Neural cell (in vitro differentiated cells): Measurements from ENCODE around the gene GRID1. TPM values are rescaled to one million over a fixed set of nuclear protein-coding genes. Genes with fewer than 3 reads are reported as not detected.

ENCODE experiments used
- H2AFZ ChIP-seq: fragments of 200-600, 300-800 bp; sonication (generic), shearing (Covaris generic); 2 replicates; pipeline ENCODE4 v1.6.0; 2014; ENCODE audit warnings: low read depth, mild to moderate bottlenecking, antibody characterized with exemption, low read length, moderate library complexity
- H3F3A ChIP-seq: fragments of 200-600 bp; shearing (Covaris generic); 2 replicates; pipeline ENCODE4 v1.6.1; 2016; ENCODE audit warnings: mild to moderate bottlenecking, moderate library complexity, mixed read lengths, antibody characterized with exemption, low read length; ENCODE audit not compliant: insufficient read depth, poor library complexity, severe bottlenecking
- H3K27ac ChIP-seq: fragments of 200-600, 300-800 bp; sonication (generic), shearing (Covaris generic); 2 replicates; pipeline ENCODE4 v1.5.1; 2014; ENCODE audit warnings: mild to moderate bottlenecking, low read length, moderate library complexity
- H3K27me3 ChIP-seq: fragments of 300-800, 200-600 bp; sonication (generic), shearing (Covaris generic); 2 replicates; pipeline ENCODE4 v1.6.0; 2014; ENCODE audit warnings: mild to moderate bottlenecking, low read depth, low read length, moderate library complexity; ENCODE audit not compliant: insufficient read depth
- H3K36me3 ChIP-seq: fragments of 300-800, 200-600 bp; sonication (generic), shearing (Covaris generic); 2 replicates; pipeline ENCODE4 v1.5.1; 2014; ENCODE audit warnings: mild to moderate bottlenecking, antibody characterized with exemption, low read length, moderate library complexity; ENCODE audit not compliant: insufficient read depth
- H3K4me2 ChIP-seq: fragments of 300-800, 200-600 bp; sonication (generic), shearing (Covaris generic); 2 replicates; pipeline ENCODE4 v1.6.0; 2014; ENCODE audit warnings: mild to moderate bottlenecking, low read length
- H3K4me3 ChIP-seq: fragments of 300-800, 200-600 bp; sonication (generic), shearing (Covaris generic); 2 replicates; pipeline ENCODE4 v1.5.1; 2014; ENCODE audit warnings: mild to moderate bottlenecking, low read length, moderate library complexity
- H3K79me2 ChIP-seq: fragments of 200-600 bp; shearing (Covaris generic); replicated peaks from 2 replicates; pipeline ENCODE4 v1.6.0; 2014; ENCODE audit warnings: mild to moderate bottlenecking, low read length, moderate library complexity; ENCODE audit not compliant: insufficient read depth
- H3K9ac ChIP-seq: fragments of 300-800, 200-600 bp; sonication (generic), shearing (Covaris generic); 2 replicates; pipeline ENCODE4 v1.6.1; 2016; ENCODE audit warnings: mild to moderate bottlenecking, low read length, mixed read lengths
- H3K9me2 ChIP-seq: fragments of 200-600 bp; shearing (Covaris generic); 2 replicates; pipeline ENCODE4 v1.6.1; 2016; ENCODE audit warnings: mild to moderate bottlenecking, low read length, mixed read lengths; ENCODE audit not compliant: insufficient read depth
- H3K9me3 ChIP-seq: fragments of 200-600, 300-800 bp; sonication (generic), shearing (Covaris generic); 2 replicates; pipeline ENCODE4 v1.6.1; 2016; ENCODE audit warnings: mild to moderate bottlenecking, mixed run types, low read length, moderate library complexity, mixed read lengths
- H4K20me1 ChIP-seq: fragments of 200-600 bp; shearing (Covaris generic); 2 replicates; pipeline ENCODE4 v1.6.1; 2016; ENCODE audit warnings: mild to moderate bottlenecking, mixed run types; ENCODE audit not compliant: insufficient read depth
- EP300 ChIP-seq: fragments of 450-650 bp; conservative IDR thresholded peaks from 2 replicates; pipeline ENCODE4 v1.6.1; 2014; ENCODE audit warnings: antibody characterized with exemption, mild to moderate bottlenecking, moderate library complexity; ENCODE audit not compliant: poor library complexity, severe bottlenecking
- EZH2 ChIP-seq: fragments of 200-600, 300-800 bp; shearing (Covaris generic), sonication (generic); IDR thresholded peaks from 2 replicates; pipeline ENCODE4 v1.6.1; 2014; ENCODE audit warnings: antibody characterized with exemption, low read length, borderline replicate concordance, mild to moderate bottlenecking; ENCODE audit not compliant: insufficient read depth, poor library complexity, severe bottlenecking
- MXI1 ChIP-seq: fragments of 450-650 bp; conservative IDR thresholded peaks from 2 replicates; pipeline ENCODE4 v1.6.1; 2014; ENCODE audit warnings: antibody characterized with exemption, mild to moderate bottlenecking; ENCODE audit not compliant: poor library complexity, severe bottlenecking
- POLR2AphosphoS5 ChIP-seq: IDR thresholded peaks from 2 replicates; pipeline ENCODE4 v1.6.1; 2012
- RAD21 ChIP-seq: fragments of 450-650 bp; conservative IDR thresholded peaks from 2 replicates; pipeline ENCODE4 v1.6.1; 2014; ENCODE audit warnings: antibody characterized with exemption, mild to moderate bottlenecking, moderate library complexity
- SMC3 ChIP-seq: fragments of 450-650 bp; conservative IDR thresholded peaks from 2 replicates; pipeline ENCODE4 v1.6.1; 2014; ENCODE audit warnings: antibody characterized with exemption, mild to moderate bottlenecking, moderate library complexity; ENCODE audit not compliant: poor library complexity
- TAF1 ChIP-seq: IDR thresholded peaks from 2 replicates; pipeline ENCODE4 v1.6.1; 2012; ENCODE audit warnings: low read depth
- polyA plus RNA-seq: library from polyadenylated mRNA; depleted of rRNA; stranded (reverse); fragments of >200 nt; gene quantifications from 2 replicates; pipeline ENCODE4 v1.2.3, GENCODE V29; 2014
- TF ChIP-seq, protein P1 (sequence below): IDR thresholded peaks from 2 replicates; pipeline ENCODE4 v1.6.1; 2012; ENCODE audit warnings: borderline replicate concordance
- TF ChIP-seq, protein P2 (sequence below): fragments of 450-650 bp; IDR thresholded peaks from 2 replicates; pipeline ENCODE4 v1.5.1; 2014; ENCODE audit warnings: antibody characterized with exemption, mild to moderate bottlenecking, moderate library complexity; ENCODE audit not compliant: poor library complexity, severe bottlenecking

GRID1 gene
- polyA plus RNA-seq, 1 donor from 2014 or later = 7.3 TPM

DNA sequence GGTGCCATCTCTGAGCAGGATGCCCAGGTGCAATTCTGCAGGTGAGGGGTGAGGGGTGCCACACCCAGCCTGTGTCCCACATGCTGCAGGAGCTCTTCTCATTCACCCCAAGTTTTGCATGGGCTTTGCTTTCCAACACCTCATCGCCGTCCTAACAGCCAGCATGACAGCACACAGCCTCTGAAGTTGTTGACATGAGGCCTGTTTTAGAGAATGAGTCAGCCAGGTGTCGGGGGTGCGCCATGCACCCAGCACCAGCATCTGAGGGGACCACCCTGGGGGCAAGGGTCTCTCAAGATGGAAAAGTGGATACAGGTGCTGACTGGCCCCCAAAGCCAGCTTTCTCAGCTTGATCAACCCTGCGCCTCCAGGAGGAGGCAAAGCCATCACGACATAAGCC, 146.0 kb downstream of the GRID1 start:
- no peak overlapping the region for H2AFZ ChIP-seq

DNA sequence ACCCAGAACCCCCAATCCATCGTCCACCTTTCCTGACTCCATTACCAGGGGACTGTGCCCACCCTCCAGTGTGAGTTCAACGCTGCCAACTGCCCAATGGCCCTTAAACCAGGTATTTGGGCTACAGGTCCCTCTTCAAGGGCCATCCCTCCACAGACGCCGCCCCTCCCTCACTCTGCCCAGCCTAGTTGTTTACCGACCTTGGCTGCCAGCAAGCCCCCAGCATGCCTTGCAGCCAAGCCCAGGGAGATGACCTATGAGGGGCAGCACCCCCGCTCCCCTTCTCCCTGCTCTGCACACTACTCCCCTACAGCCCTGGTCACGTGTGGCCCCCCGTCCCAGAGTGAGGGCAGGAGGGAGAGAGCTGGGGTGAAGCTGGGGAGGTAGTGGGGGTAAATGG, 147.3 kb downstream of the GRID1 start:
- H3K9me2 ChIP-seq = no peaks in the 10 kb centered on the region
- H3K9ac ChIP-seq = no peak overlapping the region
- no peaks in the 10 kb centered on the region for H3F3A ChIP-seq
- H3K4me3 ChIP-seq = no peak overlapping the region
- H3K4me2 ChIP-seq = no peak overlapping the region
- no peaks in the 10 kb centered on the region for H3K36me3 ChIP-seq
- H3K27me3 ChIP-seq = no peaks in the 10 kb centered on the region
- TF ChIP-seq POLR2AphosphoS5 (no peak), SMC3 (no peak), MXI1 (no peak), TAF1 (no peak), EZH2 (no peak), EP300 (no peak), RAD21 (no peak)
- TF ChIP-seq, protein P1, sequence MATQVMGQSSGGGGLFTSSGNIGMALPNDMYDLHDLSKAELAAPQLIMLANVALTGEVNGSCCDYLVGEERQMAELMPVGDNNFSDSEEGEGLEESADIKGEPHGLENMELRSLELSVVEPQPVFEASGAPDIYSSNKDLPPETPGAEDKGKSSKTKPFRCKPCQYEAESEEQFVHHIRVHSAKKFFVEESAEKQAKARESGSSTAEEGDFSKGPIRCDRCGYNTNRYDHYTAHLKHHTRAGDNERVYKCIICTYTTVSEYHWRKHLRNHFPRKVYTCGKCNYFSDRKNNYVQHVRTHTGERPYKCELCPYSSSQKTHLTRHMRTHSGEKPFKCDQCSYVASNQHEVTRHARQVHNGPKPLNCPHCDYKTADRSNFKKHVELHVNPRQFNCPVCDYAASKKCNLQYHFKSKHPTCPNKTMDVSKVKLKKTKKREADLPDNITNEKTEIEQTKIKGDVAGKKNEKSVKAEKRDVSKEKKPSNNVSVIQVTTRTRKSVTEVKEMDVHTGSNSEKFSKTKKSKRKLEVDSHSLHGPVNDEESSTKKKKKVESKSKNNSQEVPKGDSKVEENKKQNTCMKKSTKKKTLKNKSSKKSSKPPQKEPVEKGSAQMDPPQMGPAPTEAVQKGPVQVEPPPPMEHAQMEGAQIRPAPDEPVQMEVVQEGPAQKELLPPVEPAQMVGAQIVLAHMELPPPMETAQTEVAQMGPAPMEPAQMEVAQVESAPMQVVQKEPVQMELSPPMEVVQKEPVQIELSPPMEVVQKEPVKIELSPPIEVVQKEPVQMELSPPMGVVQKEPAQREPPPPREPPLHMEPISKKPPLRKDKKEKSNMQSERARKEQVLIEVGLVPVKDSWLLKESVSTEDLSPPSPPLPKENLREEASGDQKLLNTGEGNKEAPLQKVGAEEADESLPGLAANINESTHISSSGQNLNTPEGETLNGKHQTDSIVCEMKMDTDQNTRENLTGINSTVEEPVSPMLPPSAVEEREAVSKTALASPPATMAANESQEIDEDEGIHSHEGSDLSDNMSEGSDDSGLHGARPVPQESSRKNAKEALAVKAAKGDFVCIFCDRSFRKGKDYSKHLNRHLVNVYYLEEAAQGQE = no peak
- TF ChIP-seq, protein P2, sequence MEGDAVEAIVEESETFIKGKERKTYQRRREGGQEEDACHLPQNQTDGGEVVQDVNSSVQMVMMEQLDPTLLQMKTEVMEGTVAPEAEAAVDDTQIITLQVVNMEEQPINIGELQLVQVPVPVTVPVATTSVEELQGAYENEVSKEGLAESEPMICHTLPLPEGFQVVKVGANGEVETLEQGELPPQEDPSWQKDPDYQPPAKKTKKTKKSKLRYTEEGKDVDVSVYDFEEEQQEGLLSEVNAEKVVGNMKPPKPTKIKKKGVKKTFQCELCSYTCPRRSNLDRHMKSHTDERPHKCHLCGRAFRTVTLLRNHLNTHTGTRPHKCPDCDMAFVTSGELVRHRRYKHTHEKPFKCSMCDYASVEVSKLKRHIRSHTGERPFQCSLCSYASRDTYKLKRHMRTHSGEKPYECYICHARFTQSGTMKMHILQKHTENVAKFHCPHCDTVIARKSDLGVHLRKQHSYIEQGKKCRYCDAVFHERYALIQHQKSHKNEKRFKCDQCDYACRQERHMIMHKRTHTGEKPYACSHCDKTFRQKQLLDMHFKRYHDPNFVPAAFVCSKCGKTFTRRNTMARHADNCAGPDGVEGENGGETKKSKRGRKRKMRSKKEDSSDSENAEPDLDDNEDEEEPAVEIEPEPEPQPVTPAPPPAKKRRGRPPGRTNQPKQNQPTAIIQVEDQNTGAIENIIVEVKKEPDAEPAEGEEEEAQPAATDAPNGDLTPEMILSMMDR = no peak
- H3K27ac ChIP-seq = no peak overlapping the region
- H3K79me2 ChIP-seq = no peaks in the 10 kb centered on the region
- H4K20me1 ChIP-seq = no peaks in the 10 kb centered on the region
- no peaks in the 10 kb centered on the region for H3K9me3 ChIP-seq
- no peak overlapping the region for H2AFZ ChIP-seq

More for the DNA sequence above, 146.0 kb downstream of the GRID1 start:
- Histone ChIP-seq H3K9ac (no peak overlapping the region), H4K20me1 (no peaks in the 10 kb centered on the region), H3F3A (no peaks in the 10 kb centered on the region), H3K27ac (no peak overlapping the region), H3K9me2 (no peaks in the 10 kb centered on the region), H3K9me3 (no peaks in the 10 kb centered on the region), H3K4me2 (no peak overlapping the region), H3K27me3 (no peaks in the 10 kb centered on the region), H3K36me3 (no peaks in the 10 kb centered on the region), H3K4me3 (no peak overlapping the region), H3K79me2 (no peaks in the 10 kb centered on the region)
- no peak for TF ChIP-seq MXI1
- TF ChIP-seq SMC3 = no peak
- TF ChIP-seq, protein P1 = no peak
- no peak for TF ChIP-seq EZH2
- no peak for TF ChIP-seq EP300
- TF ChIP-seq TAF1 = no peak
- no peak for TF ChIP-seq POLR2AphosphoS5
- no peak for TF ChIP-seq RAD21
- TF ChIP-seq, protein P2 = no peak
